ENCODE results near the gene BEST4. TPM values are rescaled to one million over a fixed set of nuclear protein-coding genes. Genes with fewer than 3 reads are reported as not detected.
A peak's percentile ranks its signal among the peaks of the same experiment; 100 is the strongest.
"Not testable (repeated sequence)": the region's sequence is repeated elsewhere in the genome, so short reads cannot be mapped to it uniquely, and the experiment has no call there.

Gene BEST4
- polyA plus RNA-seq, 4 donors: 0.69 to 1.3 (median 0.80) TPM

DNA sequence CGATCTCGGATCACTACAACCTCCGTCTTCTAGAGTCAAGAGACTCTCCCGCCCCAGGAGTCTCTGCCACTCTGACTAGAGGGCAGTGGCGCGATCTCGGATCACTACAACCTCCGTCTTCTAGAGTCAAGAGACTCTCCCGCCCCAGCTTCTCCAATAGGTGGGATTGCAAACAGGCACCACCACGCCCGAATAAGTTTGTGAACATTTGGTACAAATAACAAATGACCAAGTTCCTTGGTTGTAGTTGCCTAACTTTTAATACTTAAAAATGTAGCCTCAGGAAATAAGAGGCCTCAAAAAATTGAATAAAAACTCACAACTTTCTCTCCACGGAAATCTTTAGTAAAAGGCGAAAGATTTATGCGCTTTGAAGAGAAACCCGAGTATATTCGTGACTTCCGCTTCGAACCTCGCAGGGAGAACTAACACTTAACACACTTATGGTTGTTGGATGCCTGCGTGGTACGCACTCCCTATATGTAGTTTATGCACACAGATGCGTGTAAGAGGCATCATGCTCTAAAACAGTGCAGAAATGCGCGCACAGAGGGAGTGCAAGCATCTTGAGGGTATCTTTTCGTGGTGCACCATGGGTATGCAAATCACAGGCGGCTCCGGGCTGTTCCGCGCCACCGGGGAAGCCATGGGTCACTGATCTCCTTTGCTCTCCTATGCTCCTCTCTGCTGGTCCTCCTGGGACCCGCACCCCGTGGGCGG, 31.8 kb upstream of the BEST4 start:
- DNase-seq (ENCODE audit: low read depth in 4 of 4, low spot score in 3 of 4): peak in 3 of 4 donors; percentile 80 to 90 (median 86)

DNA sequence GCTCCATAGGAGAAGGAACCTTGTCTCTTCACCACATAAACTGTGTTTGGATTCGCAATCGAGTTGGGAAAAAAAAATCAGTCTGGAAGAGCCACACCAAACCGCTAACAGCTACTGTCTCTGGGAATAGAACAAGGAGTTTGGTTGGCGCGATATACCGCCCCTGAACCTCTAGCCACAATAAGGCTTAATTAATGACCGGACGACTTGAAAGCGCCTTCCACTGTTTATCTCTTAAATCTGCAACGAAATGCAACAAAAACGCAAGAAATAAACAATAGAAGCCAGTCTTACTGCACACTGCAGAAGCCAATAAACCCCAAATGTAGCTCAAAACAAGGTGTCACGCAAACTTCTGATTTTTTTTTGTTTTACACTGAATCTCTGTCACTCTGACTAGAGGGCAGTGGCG, 31.2 kb upstream of the BEST4 start:
- DNase-seq (ENCODE audit: low read depth in 4 of 4, low spot score in 3 of 4): no peak

DNA sequence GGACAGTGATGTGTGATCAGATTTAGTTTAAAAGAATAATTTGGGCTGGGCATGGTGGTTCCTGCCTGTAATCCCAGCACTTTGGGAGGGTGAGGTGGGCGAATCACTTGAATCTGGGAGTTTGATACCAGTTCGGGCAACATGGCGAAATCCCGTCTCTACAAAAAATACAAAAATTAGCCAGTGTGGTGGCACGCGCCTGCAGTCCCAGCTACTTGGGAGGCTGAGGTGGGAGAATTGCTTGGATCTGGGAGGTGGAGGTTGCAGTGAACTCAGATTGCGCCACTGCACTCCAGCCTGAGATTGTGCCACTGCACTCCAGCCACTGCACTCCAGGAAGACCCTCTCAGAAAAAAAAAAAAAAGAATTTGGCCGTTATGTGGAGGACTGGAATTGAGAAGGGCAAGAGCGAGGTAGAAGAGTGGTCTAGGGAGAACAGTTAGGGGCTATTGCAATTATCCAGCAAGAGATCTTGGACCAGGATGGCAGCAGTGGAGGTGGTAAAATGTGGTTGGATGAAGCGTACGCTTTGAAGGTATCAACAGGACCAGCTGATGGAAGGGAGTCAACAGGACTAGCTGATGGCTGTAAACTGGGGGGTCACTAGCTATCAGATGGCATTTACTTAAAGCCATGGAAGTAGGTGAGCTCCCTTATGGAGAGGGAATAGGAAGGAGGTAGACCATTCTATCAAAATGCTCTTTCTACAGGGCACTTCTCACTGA, 30.0 kb upstream of the BEST4 start:
- no peak for DNase-seq (ENCODE audit: low read depth in 4 of 4, low spot score in 3 of 4)

DNA sequence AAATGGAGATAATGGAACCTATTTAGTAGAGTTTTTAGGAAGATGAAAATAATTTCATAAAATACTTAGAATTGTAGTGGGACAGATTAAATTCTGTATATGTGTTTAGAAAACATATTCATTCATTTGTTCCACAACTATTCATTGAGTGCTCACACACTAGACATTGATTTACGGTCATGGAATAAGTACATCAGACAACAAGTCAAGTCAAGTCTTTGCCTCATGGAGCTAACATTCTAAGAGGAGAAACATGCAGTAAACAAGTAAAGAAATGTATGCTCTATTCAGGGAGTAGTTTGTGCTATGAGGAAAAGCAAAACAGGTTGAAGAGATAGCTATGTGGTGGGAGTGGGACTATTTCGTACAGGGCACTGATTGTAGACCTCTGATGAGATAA, 29.3 kb upstream of the BEST4 start:
- no peak for DNase-seq (ENCODE audit: low read depth in 4 of 4, low spot score in 3 of 4)

DNA sequence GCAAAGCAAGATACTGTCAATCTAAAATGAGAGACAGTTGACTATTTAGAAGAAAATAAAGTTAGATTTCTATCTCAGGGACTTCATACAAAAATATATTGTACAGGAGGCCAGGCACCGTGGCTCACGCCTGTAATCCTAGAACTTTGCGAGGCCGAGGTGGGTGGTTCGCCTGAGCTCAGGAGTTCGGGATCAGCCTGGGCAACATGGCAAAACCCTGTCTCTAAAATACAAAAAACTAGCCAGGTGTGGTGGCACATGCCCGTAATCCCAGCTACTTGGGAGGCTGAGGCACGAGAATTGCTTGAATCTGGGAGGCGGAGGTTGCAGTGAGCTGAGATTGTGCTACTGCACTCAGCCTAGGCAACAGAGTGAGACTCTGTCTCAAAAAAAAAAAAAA, 28.0 kb upstream of the BEST4 start:
- not testable (repeated sequence) for DNase-seq (ENCODE audit: low read depth in 4 of 4, low spot score in 3 of 4)

DNA sequence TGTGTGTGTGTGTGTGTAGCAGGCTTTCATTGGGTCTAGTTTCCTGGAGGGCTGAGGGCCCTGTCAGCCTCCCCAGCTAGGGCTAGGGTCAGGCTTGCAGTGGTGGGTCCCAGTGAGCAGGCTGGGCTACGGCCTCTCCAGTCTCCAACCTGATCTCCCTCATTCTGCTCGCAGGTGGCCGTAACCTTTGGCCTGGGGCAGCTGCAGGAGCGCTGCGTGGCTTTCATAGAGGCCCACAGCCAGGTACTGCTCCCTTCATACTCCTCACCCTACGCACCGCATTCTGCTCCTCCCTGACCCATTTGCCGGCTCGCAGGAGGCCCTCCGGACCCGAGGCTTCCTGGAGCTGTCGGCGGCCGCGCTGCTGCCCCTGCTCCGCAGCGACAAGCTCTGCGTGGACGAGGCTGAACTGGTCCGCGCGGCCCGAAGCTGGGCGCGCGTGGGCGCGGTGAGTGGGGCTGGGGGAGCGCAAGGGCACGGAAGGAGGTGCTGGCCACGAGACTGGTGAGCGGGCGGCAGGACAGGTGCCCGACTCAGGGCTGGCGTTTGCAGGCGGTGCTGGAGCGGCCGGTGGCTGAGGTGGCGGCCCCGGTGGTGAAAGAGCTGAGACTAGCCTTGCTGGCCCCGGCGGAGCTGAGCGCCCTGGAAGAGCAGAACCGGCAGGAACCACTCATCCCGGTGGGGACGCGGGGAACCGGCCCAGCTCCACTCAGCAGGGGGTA, 25.0 kb upstream of the BEST4 start:
- no peak for DNase-seq (ENCODE audit: low read depth in 4 of 4, low spot score in 3 of 4)

DNA sequence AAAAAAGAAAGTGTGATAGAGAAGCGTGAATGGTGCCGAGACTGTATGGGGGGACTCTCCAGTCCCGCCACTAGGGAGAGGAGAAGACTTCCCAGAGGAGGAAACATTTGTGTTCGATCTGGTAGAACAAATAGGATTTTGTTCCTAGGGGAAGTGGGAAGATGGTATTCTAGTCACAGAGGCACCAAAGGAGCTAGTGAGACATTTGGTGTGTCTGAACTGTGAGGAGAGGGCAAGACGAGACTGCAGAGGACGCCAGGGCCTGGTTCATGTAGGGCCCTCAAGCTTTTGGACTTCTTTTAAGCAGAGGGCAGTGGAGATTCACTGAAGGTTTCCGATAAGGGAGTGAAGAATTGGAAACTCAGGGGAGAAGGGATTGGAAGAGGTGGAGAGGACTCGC, 23.3 kb upstream of the BEST4 start:
- DNase-seq (ENCODE audit: low read depth in 4 of 4, low spot score in 3 of 4): no peak

DNA sequence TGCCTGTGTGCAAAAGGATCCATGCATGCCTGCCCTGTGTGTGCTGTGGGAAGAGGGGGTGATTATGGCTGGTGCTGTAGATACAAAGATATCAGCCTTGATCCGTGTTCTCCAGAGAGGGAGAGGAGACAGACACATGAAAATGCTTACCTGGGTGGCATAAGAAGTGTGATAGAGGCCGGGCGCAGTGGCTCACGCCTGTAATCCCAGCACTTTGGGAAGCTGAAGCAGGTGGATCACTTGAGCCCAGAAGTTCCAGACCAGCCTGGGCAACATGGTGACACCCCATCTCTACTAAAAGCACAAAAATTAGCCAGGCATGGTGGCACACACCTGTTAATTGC, 22.8 kb upstream of the BEST4 start:
- DNase-seq (ENCODE audit: low read depth in 4 of 4, low spot score in 3 of 4): not testable (repeated sequence)

DNA sequence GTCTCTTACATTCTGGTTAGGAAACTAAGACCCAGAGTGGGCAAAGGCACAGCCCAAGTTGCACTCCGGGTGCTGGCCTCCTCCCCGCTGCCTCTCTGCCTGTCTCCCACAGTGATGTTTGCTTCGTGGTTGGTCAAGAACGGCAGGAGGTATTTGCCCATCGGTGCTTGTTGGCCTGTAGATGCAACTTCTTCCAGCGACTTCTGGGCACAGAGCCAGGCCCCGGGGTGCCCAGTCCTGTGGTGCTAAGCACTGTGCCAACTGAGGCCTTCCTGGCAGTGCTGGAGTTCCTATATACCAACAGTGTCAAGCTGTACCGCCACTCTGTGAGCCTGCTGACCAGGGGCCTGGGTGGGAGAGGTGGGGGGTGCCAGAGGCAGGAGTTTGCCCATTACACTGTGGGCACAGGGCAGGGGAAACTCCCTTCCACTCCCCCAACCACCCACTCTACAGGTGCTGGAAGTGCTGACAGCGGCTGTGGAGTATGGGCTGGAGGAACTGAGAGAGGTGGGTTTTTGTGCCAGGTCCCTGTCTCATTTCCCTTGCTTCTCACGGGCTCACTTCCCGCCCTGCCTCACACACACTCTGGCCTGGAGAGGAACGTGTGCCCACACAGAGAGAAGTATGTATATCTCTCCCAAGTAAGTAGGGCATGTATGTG, 22.3 kb upstream of the BEST4 start:
- DNase-seq (ENCODE audit: low read depth in 4 of 4, low spot score in 3 of 4): no peak

DNA sequence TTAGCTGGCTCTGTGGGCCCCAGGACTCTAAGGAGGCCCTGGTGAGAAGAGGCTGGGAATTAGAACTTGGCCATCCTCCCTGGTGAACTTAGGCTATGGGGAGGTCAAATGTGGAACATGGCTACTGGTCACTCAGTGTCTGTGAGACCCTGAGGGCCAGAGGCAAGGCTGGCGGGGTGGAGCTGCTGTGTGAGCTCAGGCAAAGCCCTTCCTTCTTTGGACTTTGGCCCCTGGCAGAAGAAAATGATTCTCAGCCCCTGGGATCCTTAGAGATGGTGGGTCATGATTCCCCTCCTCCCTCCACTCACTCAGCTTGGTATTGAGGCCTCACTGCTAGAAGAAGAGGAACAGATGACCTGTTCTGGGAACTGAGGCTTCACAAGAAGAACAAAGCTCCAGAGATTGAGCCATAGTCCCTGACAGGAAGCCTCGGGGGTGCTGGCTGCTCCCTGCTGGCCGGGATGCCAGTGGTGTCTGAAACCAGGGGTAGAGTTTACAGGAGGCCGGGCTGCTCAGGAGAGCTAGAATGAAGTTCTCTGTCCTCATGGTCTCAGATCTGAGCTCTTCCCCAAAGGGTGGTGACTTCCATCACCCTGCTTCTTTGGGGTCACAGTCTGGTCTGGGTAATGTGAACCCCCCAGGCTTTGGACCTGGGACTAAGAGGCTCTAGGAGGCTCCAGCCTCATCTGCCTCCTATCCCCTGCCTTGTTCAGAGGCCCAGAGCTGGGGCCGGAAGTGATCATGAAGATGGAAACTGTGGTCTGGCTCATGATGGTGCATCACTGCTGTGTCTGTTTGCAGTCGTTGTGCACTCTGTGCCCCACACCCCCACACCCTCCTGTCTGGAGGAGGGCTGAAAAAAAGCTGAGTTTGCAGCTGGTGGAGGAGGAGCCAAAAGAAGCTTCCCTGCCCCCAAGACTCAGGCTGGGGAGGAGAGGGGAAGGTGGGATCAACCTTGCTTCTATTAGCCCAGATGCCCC, 21.3 kb upstream of the BEST4 start:
- DNase-seq (ENCODE audit: low read depth in 4 of 4, low spot score in 3 of 4): no peak

DNA sequence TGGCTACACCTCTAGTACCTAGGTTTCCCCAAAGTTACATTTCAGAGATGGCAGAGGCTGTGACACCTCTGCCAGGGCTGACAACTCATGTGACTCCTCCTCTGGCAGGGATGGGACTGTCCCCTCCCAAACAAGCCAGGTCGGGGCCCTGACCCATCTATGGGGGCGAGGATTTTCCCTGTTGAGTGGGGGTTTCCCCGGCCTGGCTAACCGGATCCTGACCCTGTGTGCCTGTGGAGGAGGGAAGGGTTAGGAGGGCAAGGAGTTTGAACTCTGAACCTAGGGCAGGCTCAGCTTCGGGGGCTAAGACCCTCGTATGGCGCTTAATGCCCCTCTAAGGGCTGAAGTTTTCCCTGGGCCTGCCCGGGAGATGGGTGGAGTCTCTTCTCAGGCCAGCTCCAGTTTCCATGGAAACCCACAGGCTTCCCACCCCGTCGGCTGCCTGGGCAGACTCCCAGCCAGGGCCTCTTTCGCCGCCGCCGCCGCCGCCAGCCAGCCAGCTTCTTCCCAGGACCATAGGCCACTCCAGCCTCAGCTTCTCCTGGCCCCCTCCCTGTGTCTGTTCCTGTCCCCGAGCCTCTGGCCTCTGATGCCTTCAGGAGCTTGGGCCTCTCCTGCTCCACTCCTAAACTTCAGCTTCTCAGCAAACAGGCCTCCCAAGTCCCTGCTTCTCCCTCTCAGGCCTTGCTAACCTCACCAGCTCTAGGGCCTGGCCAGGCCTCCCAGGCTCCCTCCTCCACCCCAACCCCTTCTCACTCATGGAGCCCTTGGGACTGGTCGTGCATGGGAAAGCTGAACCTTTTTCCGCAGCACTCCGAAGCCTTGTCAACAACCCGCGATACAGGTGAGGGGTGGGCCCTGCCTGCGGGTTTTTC, 20.3 kb upstream of the BEST4 start, which contains the start of gene BTBD19:
TSS of gene BTBD19 (plus strand) at position 461 of the 875 bp plus-strand sequence. CDS start at position 759, 298 bp downstream.
- peak in 1 of 4 donors; percentile 78 for DNase-seq (ENCODE audit: low read depth in 4 of 4, low spot score in 3 of 4)

DNA sequence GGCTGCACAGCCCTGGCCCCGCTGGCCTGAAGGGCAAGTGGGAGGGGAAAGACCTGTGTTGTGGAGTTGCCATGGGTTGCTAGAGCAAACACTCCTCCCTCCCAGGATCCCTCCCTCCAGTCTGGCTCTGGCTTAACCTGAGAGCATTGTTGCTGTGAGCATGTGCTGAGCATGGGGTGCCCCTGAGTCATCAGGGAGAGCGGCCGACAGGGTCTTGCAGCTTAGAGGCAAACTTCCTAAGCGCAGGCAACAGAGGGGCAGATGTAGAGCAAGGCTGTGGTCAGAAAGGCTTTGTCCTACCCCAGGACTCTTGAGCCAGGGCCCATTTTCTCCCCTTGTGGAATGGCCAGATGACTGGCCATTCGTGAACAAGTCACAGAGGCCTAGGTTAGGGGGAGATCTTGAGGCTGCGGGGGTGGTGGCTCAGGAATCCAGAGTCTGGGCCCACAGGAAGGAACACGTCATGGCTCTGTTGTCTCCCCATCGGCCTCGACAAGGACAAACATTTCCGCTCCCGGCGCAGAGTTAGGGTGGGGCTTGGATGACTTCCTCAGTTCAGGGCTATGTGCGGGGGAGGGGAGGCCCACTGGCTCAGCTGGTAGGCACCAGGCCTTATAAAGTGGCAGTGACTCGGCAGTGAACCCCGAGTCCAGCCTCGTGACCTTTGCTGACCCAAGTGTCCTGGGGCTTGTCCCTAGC, 19.5 kb upstream of the BEST4 start:
- peak in 2 of 4 donors; percentile 86 to 90 for DNase-seq (ENCODE audit: low read depth in 4 of 4, low spot score in 3 of 4)

DNA sequence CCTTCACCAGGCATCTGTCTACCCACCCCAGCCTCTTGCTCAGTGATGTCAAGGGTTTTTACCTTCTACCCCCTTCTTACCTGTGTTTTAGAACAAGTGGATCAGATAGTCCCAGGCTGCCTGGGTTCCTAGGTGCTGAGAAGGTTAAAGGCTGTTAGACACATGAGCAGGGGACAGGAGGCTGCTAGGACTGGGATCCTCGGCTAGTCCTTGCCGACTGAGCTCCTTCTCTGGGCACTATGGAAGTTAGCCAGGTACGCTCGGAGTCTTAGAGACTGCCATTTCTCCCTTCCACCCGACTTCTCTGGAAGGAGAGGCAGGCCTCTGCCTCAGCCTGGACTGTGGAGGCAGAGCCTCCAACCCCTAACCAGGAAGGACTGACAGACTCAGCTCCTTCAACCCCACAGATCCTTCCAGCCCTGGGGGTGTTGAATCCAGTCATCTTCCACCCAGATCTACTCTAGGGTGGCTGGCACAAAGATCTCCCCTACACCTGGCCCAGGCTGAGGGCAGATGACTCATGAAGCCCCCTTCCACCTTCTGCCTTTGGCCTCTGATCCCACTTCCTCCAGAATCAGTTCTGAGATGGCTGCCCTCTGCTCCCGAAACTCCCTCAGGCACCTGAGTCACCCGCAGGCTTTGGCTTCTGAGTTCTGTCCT, 18.9 kb upstream of the BEST4 start, which contains the start of gene DYNLT4:
TSS of gene DYNLT4 (minus strand) at position 648 of the 660 bp plus-strand sequence. CDS start 683 bp downstream, outside the sequence.
- no peak for DNase-seq (ENCODE audit: low read depth in 4 of 4, low spot score in 3 of 4)

DNA sequence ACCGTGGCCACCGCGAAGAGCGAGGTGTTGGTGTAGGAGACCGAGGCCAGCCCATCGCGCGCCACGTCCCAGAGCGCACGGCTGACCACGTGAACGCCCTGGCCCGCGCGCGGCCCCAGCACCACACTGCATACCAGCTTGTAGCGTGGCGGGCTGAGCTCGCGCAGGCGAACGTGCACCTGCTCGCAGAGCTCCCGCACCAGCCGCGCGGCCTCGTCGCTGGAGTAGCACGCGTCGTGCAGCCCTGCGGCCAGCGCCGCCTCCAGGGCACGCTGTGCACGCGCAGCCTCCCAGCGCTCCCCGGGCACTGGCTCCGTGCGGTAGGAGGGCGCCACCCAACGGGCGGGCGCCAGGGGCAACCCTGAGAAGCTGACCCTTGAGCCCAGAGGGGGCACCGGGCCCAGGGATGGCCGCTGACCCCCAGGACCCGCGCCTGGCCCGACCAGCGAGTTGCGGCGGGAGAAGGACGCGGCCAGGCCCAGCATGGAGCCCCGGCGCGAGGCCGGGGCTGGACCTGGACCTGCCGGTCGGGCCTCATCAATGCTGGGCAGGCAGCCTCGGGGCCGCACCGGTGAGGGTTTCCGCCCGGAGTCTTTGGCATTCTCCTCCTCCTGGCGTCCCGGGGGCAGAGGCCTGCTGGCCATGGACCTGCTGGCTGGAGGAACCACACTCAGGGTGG, 18.2 kb upstream of the BEST4 start:
- DNase-seq (ENCODE audit: low read depth in 4 of 4, low spot score in 3 of 4): no peak

DNA sequence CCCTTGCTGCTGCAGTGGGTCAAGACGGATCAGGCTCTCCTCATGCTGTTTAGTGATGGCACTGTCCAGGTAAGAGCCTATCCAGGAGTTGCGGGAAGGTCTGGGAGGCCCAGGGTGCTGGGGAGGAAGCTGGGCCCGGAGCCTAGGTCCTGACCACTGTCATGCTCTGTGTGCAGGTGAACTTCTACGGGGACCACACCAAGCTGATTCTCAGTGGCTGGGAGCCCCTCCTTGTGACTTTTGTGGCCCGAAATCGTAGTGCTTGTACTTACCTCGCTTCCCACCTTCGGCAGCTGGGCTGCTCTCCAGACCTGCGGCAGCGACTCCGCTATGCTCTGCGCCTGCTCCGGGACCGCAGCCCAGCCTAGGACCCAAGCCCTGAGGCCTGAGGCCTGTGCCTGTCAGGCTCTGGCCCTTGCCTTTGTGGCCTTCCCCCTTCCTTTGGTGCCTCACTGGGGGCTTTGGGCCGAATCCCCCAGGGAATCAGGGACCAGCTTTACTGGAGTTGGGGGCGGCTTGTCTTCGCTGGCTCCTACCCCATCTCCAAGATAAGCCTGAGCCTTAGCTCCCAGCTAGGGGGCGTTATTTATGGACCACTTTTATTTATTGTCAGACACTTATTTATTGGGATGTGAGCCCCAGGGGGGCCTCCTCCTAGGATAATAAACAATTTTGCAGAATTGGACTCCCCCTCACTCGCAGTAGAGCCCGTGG, 17.5 kb upstream of the BEST4 start:
- DNase-seq (ENCODE audit: low read depth in 4 of 4, low spot score in 3 of 4): no peak
